Coronary artery (tissue), 2 donors: Measurements from ENCODE around the gene SOCS1.

Experiments
- DNase-seq: peaks from one replicate; pipeline ENCODE4 v3.0.0-alpha.2; 2017; ENCODE audit warnings: low spot score
- H3K27ac ChIP-seq, 2 donors: fragments of 200-600 bp; sonication (generic); one replicate each; pipeline ENCODE4 v1.5.1; 2016 to 2019
- H3K4me3 ChIP-seq: fragments of 200-600 bp; sonication (generic); 2 replicates; pipeline ENCODE4 v1.5.1; 2016; ENCODE audit warnings: mild to moderate bottlenecking, moderate library complexity
- TF ChIP-seq, protein P1 (sequence below): fragments of 200-600 bp; sonication (generic); IDR thresholded peaks from one replicate; pipeline ENCODE4 v1.5.1; 2019; ENCODE audit warnings: antibody characterized with exemption

SOCS1 gene

GRCh38 chr16:11264155-11264832 is 8.3 kb upstream of the SOCS1 start:
- Histone ChIP-seq H3K4me3 (no peak overlapping the region), H3K27ac (no peak overlapping the region)
- no peak for DNase-seq
- TF ChIP-seq, protein P1, sequence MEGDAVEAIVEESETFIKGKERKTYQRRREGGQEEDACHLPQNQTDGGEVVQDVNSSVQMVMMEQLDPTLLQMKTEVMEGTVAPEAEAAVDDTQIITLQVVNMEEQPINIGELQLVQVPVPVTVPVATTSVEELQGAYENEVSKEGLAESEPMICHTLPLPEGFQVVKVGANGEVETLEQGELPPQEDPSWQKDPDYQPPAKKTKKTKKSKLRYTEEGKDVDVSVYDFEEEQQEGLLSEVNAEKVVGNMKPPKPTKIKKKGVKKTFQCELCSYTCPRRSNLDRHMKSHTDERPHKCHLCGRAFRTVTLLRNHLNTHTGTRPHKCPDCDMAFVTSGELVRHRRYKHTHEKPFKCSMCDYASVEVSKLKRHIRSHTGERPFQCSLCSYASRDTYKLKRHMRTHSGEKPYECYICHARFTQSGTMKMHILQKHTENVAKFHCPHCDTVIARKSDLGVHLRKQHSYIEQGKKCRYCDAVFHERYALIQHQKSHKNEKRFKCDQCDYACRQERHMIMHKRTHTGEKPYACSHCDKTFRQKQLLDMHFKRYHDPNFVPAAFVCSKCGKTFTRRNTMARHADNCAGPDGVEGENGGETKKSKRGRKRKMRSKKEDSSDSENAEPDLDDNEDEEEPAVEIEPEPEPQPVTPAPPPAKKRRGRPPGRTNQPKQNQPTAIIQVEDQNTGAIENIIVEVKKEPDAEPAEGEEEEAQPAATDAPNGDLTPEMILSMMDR: no peak

DNA sequence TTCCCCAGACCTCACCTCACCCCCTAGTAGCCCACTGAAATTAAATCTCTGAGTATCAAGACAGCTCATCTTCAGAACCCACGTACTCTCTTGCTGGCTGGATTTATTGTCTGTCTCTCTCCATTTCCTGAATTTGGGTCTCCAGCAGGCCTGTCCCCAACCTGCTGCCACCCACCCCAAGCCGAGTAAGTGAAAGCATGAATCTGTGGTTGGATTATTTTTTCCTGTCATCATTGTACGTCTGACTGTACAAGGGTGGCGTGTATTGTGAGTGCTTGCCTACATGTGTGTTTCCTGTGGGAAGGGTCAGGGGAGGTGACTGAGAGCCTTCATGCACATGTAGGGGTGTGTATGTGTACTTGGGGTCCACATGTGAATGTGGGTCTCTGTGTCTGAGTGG is 7.7 kb upstream of the SOCS1 start:
- no peak overlapping the region for H3K27ac ChIP-seq
- DNase-seq: no peak
- TF ChIP-seq, protein P1: no peak
- no peak overlapping the region for H3K4me3 ChIP-seq

- no peak overlapping the region for H3K4me3 ChIP-seq
- DNase-seq: no peak
- TF ChIP-seq, protein P1: no peak
- no peak overlapping the region for H3K27ac ChIP-seq
Observed at GRCh38 chr16:11262915-11263314, 6.9 kb upstream of the SOCS1 start.

- Histone ChIP-seq H3K4me3 (no peak overlapping the region), H3K27ac (no peak overlapping the region)
- TF ChIP-seq, protein P1: no peak
- DNase-seq: no peak
Observed at GRCh38 chr16:11260596-11260966, 4.6 kb upstream of the SOCS1 start.

DNA sequence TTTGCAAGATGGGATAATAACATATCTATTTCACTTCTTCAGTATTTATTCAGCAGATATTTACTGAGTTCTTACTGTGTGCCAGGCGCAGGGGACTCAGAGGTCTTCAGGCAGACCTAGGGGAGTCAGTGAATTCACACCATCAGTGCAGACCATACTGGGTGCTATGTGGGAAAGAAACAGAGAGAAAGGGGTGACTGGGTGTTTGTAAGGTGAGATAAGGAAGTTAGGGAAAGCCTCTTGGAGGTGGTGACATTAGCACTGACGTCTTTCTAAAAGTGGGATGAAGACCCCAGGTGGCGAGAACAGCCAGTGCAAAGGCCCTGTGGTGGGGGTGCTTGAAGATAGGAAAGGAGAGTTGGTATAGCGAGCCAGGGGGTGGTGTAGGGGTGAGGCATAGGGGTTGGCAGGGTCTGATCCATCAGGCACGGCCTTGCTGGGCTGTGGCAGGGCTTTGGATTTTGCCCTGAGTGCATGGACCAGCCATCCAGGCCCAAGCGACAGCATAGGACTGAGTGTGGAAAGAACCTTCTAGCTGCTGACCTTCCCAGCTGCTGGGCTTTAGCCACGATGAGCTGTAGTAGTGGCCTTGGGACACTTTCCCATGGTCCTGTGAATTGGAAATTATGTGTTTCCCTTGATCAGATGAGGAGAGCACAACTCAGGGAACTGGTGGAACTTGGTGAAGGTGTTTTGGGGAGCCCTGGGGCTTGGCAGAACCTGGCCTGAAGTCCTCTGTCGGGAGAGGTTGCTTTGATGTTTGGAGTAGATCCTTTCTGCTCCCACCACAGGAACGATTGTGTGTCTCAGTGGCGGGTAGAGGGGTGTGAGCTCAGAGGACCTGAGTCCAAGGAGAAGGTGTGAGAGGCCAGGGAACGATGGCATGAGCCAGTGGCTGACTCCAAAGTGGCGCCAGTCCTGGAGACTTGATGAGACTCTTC is 3.9 kb upstream of the SOCS1 start:
- Histone ChIP-seq H3K27ac (peak overlapping the region in 1 of 2 donors; percentile 48), H3K4me3 (no peak overlapping the region)
- TF ChIP-seq, protein P1: no peak
- no peak for DNase-seq

GRCh38 chr16:11258553-11259492 is 2.8 kb upstream of the SOCS1 start:
- Histone ChIP-seq H3K27ac (peak overlapping the region; percentile 44 to 48), H3K4me3 (peak overlapping the region; percentile 40)
- TF ChIP-seq, protein P1: no peak
- no peak for DNase-seq
